Hematopoietic multipotent progenitor cell treated with erythropoietin and hydrocortisone succinate and interleukin-3 and kit ligand, for 4 days (in vitro differentiated cells): ENCODE results near the gene STX17.

Source experiments
- DNase-seq: peaks from one replicate; pipeline ENCODE4 v3.0.0-alpha.2; 2015

Gene STX17

DNA sequence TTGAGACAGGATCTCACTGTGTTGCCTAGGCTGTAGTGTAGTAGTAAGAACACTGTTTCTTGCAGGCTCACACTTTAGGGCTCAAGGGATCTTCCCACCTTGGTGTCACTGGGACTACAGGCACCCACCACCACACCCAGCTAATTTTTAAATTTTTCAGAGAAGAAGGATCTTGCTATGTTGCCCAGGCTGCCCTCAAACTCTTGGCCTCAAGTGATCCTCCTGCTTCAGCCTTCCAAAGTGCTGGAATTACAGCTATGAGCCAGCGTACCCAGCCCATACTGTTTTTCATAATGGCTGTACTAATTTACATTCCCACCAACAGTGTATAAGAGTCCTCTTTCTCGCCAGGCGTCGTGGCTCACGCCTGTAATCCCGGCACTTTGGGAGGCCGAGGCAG, 5.1 kb downstream of the STX17 start:
- DNase-seq, result no peak

DNA sequence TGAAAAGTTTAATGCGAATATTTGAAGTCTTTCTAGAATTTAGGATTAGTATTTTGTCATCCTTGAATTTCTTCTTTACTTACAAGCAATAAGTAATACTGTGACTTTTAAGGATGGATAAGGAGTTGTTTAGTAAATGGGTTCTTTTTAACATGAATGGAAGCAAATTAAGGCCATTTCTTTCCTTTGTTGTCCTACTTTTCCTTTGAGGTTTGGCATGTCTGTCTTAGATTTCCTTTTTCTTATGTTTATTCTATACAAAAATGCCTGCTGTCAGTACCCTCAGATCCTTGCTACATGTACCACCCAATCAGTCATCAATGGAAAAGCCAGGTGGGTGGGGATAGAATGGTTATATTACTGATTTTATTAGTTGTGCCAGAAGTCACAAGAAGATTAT, 10.2 kb downstream of the STX17 start:
- no peak for DNase-seq

DNA sequence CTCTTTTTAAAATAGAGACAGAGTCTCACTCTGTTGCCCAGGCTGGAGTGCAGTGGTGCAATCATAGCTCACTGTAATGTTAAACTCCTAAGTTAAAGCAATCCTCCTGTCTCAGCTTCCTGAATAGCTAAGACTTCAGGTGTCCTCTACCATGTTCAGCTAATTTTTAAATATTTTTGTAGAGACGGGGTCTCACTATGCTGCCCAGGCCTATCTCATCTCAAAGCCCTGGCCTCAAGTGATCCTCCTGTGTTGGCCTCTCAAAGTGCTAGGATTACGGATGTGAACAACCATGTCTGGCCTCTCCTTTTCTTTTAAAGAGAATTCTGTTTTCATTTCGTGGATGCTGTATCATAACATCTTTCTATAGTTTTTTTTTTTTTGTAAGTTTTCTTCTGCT, 11.7 kb downstream of the STX17 start:
- DNase-seq, result no peak

- no peak for DNase-seq
Measured at GRCh38 chr9:99919930-99920329, 13.5 kb downstream of the STX17 start.

DNA sequence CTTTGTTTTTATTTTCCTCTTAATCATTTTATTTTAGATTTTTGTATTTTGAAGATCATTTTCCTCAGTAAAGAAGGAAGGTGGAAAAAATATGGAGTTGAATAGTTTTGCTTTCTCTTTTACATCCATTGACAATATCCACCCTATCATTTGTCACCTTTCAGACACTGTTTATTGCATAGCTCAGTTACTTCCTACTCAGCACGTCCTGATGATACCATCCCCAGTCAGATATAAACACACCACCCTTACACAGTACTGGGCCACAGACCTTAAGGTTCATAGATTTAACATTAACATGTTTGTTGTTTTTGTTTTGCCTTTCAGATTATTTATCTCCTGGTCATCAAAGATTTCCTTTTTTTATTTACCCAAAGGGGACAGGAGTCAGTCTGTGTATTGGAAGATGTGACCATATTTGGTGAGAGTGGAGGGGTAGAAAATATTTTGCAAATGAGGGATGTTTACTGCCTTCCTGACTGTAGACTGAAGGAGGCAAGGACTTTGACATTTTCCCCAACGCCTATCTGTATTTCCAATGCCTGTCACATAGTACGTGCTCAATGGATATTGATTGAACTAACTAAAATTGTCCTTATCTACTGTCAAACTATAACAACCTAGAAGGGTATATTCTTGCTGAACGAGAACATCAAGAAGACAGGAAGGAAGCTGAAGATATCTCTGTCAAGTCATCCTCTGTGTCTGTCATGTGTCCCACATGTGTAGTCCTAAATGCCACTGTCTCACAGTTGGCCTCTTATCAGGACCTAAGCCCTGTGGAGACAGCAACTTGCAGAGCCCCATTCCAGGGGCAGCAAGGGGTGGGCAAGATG, 15.6 kb downstream of the STX17 start:
- peak; percentile 42 for DNase-seq

- DNase-seq, result no peak
Measured at GRCh38 chr9:99922711-99923030, 16.2 kb downstream of the STX17 start.

- DNase-seq, result no peak
Measured at GRCh38 chr9:99925541-99925940, 19.1 kb downstream of the STX17 start.

GRCh38 chr9:99929652-99930051, 23.2 kb downstream of the STX17 start:
- DNase-seq, result no peak

DNA sequence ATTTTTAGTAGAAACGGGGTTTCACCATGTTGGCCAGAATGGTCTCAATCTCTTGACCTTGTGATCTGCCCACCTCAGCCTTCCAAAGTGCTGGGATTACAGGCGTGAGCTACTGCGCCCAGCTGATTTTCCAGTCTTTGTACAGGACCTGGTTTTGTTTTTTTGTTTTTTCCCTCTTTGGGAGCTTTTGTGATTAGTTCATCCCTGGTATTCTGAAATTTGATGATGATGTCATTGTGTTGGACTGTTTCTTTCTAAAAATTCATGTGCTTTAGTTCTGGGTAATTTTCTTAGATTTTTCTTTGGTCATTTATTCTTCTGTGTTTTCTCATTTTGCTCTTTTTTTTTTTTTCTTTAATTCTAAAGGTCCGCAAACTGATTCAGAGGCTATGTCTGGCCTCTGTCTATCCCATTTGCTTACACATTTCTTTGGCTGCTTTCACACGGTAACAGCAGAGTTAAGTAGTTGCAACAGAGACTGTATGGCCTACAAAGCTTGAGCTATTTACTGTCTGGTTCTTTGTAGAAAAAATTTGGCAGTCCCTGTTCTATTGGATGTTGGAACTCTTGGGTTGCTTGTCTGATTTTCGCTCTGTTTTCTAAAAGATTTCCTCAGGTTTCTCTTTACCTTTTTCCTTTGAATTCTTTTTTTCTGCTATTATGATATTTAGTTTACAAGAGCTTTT, 24.8 kb downstream of the STX17 start:
- no peak for DNase-seq

DNA sequence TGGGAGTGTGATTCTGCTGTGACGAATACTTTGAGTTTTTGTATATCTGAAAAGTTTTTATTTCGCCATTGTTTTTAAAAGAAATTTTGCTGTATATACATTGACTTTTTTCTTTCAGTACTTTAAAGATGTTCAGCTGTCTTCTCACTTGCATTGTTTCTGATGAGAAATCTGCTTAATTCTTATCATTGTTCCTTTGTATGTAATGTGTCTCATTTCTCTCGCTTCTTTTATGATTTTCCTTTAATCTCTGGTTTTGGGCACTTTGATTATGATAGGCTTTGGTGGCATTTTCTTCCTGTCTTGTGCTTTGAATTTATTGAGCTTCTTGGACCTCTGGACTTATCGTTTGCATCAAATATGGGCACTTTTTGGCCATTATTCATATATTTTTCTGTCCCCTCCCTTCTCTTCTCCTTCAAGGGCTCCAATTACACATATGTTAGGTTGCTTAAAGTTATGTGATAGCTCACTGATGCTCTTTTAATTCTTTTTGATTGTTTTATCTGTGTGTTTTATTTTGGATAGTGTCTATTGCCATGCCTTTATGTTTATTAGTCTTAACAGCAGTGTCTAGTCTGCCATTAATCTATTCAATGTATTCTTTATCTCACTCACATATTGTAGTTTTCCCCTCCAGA, 30.6 kb downstream of the STX17 start:
- no peak for DNase-seq

DNA sequence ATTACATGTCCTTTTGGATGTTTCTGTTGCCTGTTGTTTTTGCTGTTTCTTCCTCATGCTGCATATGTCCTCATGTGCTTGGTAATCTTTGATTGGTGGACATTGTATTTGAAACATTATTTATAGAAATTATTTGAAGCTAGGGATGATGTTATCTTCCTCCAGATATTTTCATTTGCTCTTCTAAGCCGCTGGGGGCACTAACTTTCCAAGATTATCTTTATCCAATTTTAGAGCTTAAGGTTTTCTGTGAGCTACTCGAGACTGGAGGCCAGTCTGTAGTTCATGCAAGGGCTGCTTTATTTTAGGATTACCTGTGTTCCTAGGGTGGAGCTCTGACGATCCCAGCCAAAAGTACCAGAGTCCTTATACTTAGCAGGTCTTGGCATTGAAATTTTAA, 40.9 kb downstream of the STX17 start:
- no peak for DNase-seq

DNA sequence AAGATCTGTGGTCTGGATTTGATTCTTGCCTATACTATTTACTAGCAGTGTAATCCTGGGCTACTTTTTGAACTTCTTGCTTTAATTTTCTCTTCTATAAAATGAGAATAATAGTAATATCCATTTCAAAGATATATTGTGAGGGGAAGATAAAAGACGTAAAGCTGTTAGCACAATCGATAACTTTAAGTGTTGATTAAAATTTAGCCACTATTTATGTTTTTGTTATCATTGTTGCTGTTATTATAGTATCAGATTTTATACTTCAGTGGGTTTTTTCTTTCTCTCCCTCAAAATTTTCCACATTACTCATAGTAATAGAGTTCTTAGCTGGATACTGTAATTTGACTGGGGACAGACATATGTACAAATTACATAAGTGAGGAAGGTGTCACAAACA, 42.0 kb downstream of the STX17 start:
- no peak for DNase-seq

DNA sequence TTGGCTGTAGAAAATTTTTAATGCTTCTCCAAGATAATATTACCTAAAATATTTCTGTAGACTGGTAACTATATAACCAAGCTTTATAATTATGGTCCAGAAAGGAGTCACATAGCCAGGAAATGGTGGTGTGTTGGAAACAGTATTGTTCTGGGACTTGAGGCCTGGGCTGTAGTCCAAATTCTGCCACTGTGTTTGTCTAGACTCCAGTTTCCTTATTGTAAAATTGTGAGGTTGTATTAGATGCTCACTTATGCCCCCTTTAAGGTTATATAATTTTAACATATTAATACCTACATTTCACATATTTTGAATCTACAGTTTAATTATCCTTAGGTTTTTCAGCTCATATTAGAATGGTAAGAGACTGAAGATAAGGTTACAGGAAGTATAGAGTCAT, 42.4 kb downstream of the STX17 start:
- DNase-seq, result peak; percentile 10

GRCh38 chr9:99953861-99954507, 47.5 kb downstream of the STX17 start:
- peak; percentile 43 for DNase-seq

GRCh38 chr9:99954819-99955218, 48.4 kb downstream of the STX17 start:
- no peak for DNase-seq

DNA sequence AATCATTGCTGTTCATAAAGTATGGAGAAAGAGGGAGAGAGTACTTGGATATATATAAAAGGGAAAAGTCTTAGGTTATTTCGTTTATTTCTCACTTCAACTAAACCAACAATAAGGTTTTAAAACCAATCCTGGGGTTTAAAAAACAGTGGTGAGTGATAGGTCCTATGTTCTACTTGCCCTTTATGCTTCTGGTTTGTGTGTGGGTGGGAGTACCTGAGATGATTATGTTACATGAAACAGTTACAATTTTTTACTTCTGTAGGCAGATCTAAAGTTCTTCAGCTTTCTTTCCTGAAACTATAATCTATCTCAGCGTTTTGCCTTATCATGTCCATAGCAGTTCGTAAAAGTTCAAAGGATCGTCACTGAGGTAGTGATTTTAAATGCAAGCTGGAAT, 49.2 kb downstream of the STX17 start:
- DNase-seq, result no peak

- peak; percentile 18 for DNase-seq
Measured at GRCh38 chr9:99962680-99963261, 56.3 kb downstream of the STX17 start.

DNA sequence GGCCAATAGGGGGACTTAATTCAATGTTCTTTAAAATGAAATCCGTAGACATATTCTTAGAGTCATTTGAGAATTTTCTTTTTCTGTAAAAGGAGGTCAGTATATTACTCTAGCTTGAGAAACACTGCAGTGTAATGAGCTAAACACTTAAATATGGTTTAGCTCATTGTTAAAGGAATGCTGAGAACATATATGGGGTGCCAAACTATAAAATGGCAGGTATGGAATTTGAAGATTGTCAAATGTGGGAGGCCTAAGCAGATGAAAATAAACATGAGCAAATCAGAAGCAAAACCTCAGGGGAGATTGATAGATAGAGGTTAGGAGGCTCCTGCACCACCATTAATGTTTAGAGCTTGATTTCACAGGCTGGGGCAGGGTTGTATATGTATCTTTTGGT, 57.9 kb downstream of the STX17 start:
- no peak for DNase-seq

DNA sequence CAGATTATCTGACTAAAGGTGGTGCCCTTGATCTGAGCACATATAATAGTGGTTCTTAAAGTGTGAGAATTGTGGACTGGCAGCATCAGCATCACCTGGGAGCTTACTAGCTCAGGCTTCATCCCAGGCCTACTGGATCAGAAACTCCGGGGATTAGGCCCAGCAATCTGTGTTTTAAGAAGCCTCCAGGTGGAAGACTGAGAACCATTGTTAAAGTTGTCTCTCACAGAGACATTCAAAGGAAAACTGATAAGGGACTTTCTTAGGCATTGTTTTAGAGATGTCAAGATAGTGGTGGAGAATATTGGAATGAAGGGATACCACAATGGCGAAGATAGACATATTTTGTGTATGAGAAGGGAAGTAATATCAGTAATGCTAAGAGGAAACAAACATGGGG, 59.5 kb downstream of the STX17 start:
- DNase-seq, result no peak

GRCh38 chr9:99966716-99967115, 60.3 kb downstream of the STX17 start:
- no peak for DNase-seq

GRCh38 chr9:99967457-99967856, 61.0 kb downstream of the STX17 start:
- DNase-seq, result no peak

DNA sequence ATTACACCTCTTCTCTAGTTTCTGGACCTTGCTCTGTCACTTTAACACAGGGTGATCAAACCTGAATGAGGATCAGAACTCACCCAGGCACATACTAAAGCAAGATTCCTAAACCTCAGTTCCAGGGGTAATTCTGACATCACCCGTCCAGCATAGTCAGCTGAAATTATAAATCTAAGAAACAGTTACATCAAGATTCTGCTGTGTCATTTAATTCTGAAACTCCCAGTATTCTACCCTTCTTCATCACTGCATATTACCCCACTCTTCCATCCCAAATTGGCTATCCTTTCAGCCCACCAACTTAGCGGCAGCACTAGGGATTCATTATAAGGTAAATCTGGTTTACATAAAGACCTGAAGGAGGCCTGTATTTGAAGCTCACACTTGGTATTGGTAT, 64.0 kb downstream of the STX17 start:
- no peak for DNase-seq

- DNase-seq, result no peak
Measured at GRCh38 chr9:99971410-99971809, 65.0 kb downstream of the STX17 start.
